ENCODE data around the gene SPATS2L.

The SPATS2L gene

GRCh38 chr2:200349868-200350267 is 43.4 kb downstream of the SPATS2L start:
- no peak for TF ChIP-seq CTCF (IDR thresholded peaks at IDR 0.05; ENCODE audit: low read depth, low read length)
- no peak overlapping the region for H3K4me3 ChIP-seq (ENCODE audit: low read depth, low read length)
- H3K27ac ChIP-seq: no peak overlapping the region
- H3K36me3 ChIP-seq: no peaks in the 10 kb centered on the region; the same call in 1 of the 2 replicates
- H3K27me3 ChIP-seq (ENCODE audit: insufficient read depth, low read depth, severe bottlenecking): no peaks in the 10 kb centered on the region
- no peak for DNase-seq
- H3K9me3 ChIP-seq (ENCODE audit: severe bottlenecking): no peaks in the 10 kb centered on the region

- no peak for TF ChIP-seq CTCF (IDR thresholded peaks at IDR 0.05; ENCODE audit: low read depth, low read length)
- no peak for DNase-seq
- Histone ChIP-seq H3K9me3 (ENCODE audit: severe bottlenecking) (no peaks in the 10 kb centered on the region), H3K4me3 (ENCODE audit: low read depth, low read length) (no peak overlapping the region), H3K27me3 (ENCODE audit: insufficient read depth, low read depth, severe bottlenecking) (no peaks in the 10 kb centered on the region), H3K27ac (no peak overlapping the region), H3K36me3 (no peaks in the 10 kb centered on the region; the same call in 1 of the 2 replicates)
Measured at GRCh38 chr2:200350850-200351285, 44.4 kb downstream of the SPATS2L start.

- Histone ChIP-seq H3K36me3 (no peaks in the 10 kb centered on the region; the same call in 1 of the 2 replicates), H3K27me3 (ENCODE audit: insufficient read depth, low read depth, severe bottlenecking) (no peaks in the 10 kb centered on the region), H3K9me3 (ENCODE audit: severe bottlenecking) (no peaks in the 10 kb centered on the region), H3K27ac (no peak overlapping the region), H3K4me3 (ENCODE audit: low read depth, low read length) (no peak overlapping the region)
- DNase-seq: no peak
- TF ChIP-seq CTCF (IDR thresholded peaks at IDR 0.05; ENCODE audit: low read depth, low read length): no peak
Measured at GRCh38 chr2:200351815-200352214, 45.3 kb downstream of the SPATS2L start.

- TF ChIP-seq CTCF (IDR thresholded peaks at IDR 0.05; ENCODE audit: low read depth, low read length): no peak
- H3K9me3 ChIP-seq (ENCODE audit: severe bottlenecking): no peaks in the 10 kb centered on the region
- no peak overlapping the region for H3K4me3 ChIP-seq (ENCODE audit: low read depth, low read length)
- H3K27ac ChIP-seq: no peak overlapping the region
- H3K27me3 ChIP-seq (ENCODE audit: insufficient read depth, low read depth, severe bottlenecking): no peaks in the 10 kb centered on the region
- H3K36me3 ChIP-seq: no peaks in the 10 kb centered on the region; the same call in 1 of the 2 replicates
- DNase-seq: no peak
Measured at GRCh38 chr2:200352636-200353035, 46.1 kb downstream of the SPATS2L start.

- no peak for TF ChIP-seq CTCF (IDR thresholded peaks at IDR 0.05; ENCODE audit: low read depth, low read length)
- Histone ChIP-seq H3K27ac (no peak overlapping the region), H3K36me3 (no peaks in the 10 kb centered on the region; the same call in 1 of the 2 replicates), H3K27me3 (ENCODE audit: insufficient read depth, low read depth, severe bottlenecking) (no peaks in the 10 kb centered on the region), H3K4me3 (ENCODE audit: low read depth, low read length) (no peak overlapping the region), H3K9me3 (ENCODE audit: severe bottlenecking) (no peaks in the 10 kb centered on the region)
- DNase-seq: no peak
Measured at GRCh38 chr2:200353120-200353519, 46.6 kb downstream of the SPATS2L start.

GRCh38 chr2:200353874-200354273 is 47.4 kb downstream of the SPATS2L start:
- H3K27ac ChIP-seq: no peak overlapping the region
- no peaks in the 10 kb centered on the region; the same call in 1 of the 2 replicates for H3K36me3 ChIP-seq
- no peaks in the 10 kb centered on the region for H3K27me3 ChIP-seq (ENCODE audit: insufficient read depth, low read depth, severe bottlenecking)
- TF ChIP-seq CTCF (IDR thresholded peaks at IDR 0.05; ENCODE audit: low read depth, low read length): no peak
- no peak overlapping the region for H3K4me3 ChIP-seq (ENCODE audit: low read depth, low read length)
- no peak for DNase-seq
- no peaks in the 10 kb centered on the region for H3K9me3 ChIP-seq (ENCODE audit: severe bottlenecking)

All from WERI-Rb-1 (cell line).